ENCODE measurements around the gene PTPRG.

DNA sequence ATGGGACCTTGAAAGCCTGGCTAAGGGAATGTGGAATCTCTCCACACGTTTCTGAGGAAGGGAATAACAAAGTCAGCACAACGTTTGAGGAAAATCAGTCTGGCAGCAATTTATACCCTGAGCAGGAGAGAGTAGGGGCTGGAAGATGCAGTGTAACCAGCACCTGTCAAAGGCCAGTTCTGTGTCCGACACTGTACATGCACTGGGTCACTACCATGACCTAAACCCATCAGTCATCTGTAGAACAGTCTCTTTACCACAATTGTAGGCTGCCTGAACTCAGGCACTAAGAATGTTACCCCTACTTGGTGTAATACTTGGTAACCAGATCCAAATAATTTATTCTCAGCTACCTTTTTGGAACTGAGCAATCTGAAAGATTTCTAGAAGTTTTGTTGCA is 698.6 kb downstream of the PTPRG start:
- TF ChIP-seq, protein P1, sequence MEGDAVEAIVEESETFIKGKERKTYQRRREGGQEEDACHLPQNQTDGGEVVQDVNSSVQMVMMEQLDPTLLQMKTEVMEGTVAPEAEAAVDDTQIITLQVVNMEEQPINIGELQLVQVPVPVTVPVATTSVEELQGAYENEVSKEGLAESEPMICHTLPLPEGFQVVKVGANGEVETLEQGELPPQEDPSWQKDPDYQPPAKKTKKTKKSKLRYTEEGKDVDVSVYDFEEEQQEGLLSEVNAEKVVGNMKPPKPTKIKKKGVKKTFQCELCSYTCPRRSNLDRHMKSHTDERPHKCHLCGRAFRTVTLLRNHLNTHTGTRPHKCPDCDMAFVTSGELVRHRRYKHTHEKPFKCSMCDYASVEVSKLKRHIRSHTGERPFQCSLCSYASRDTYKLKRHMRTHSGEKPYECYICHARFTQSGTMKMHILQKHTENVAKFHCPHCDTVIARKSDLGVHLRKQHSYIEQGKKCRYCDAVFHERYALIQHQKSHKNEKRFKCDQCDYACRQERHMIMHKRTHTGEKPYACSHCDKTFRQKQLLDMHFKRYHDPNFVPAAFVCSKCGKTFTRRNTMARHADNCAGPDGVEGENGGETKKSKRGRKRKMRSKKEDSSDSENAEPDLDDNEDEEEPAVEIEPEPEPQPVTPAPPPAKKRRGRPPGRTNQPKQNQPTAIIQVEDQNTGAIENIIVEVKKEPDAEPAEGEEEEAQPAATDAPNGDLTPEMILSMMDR (IDR thresholded peaks at IDR 0.05), result no peak
- no peak for TF ChIP-seq POLR2A (IDR thresholded peaks at IDR 0.05)

Data from right lobe of liver (tissue), 4 donors.